ENCODE results near the gene HCN1. TPM values are rescaled to one million over a fixed set of nuclear protein-coding genes. Genes with fewer than 3 reads are reported as not detected.
A peak's percentile ranks its signal among the peaks of the same experiment; 100 is the strongest.

The HCN1 gene
- total RNA-seq, 2 donors from 2014 or later: 5.9 to 10.8 TPM

GRCh38 chr5:45411971-45412612 lies 284.1 kb downstream of the HCN1 start:
- WGBS, 2 experiments (ENCODE audit: insufficient coverage in 1 of 2, insufficient read length in 1 of 2): 84 to 86% methylated on average over 3 of the region's 3 CpGs
- Histone ChIP-seq H3K4me3 (ENCODE audit: low read length) (no peak overlapping the region), H3K36me3 (ENCODE audit: control insufficient read depth, insufficient read depth, low read length) (no peaks in the 10 kb centered on the region), H3K9ac (ENCODE audit: extremely low read depth, low read length, poor library complexity, severe bottlenecking) (no peak overlapping the region), H3K9me3 (ENCODE audit: control insufficient read depth, low read length) (no peaks in the 10 kb centered on the region), H3K4me1 (ENCODE audit: control insufficient read depth, insufficient read depth, low read length) (no peaks in the 10 kb centered on the region), H3K27me3 (ENCODE audit: control insufficient read depth, insufficient read depth, low read length, poor library complexity, severe bottlenecking) (no peaks in the 10 kb centered on the region), H3K27ac (ENCODE audit: low read depth, low read length) (no peak overlapping the region)
- H3K4me3 Mint-ChIP-seq: no peak overlapping the region
- H3K27ac Mint-ChIP-seq: no peak overlapping the region
- TF ChIP-seq, protein P1, sequence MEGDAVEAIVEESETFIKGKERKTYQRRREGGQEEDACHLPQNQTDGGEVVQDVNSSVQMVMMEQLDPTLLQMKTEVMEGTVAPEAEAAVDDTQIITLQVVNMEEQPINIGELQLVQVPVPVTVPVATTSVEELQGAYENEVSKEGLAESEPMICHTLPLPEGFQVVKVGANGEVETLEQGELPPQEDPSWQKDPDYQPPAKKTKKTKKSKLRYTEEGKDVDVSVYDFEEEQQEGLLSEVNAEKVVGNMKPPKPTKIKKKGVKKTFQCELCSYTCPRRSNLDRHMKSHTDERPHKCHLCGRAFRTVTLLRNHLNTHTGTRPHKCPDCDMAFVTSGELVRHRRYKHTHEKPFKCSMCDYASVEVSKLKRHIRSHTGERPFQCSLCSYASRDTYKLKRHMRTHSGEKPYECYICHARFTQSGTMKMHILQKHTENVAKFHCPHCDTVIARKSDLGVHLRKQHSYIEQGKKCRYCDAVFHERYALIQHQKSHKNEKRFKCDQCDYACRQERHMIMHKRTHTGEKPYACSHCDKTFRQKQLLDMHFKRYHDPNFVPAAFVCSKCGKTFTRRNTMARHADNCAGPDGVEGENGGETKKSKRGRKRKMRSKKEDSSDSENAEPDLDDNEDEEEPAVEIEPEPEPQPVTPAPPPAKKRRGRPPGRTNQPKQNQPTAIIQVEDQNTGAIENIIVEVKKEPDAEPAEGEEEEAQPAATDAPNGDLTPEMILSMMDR (conservative IDR thresholded peaks at IDR 0.05): no peak
- no peaks in the 10 kb centered on the region for H3K27me3 Mint-ChIP-seq (ENCODE audit: insufficient read depth)
- DNase-seq: no peak
- H3K9me3 Mint-ChIP-seq: no peaks in the 10 kb centered on the region
- peaks cover 14% of the 10 kb centered on the region for H3K4me1 Mint-ChIP-seq
- H3K36me3 Mint-ChIP-seq (ENCODE audit: low read depth): no peaks in the 10 kb centered on the region

- H3K27ac Mint-ChIP-seq: no peak overlapping the region
- H3K9me3 Mint-ChIP-seq: no peaks in the 10 kb centered on the region
- Histone ChIP-seq H3K9ac (ENCODE audit: extremely low read depth, low read length, poor library complexity, severe bottlenecking) (no peak overlapping the region), H3K4me1 (ENCODE audit: control insufficient read depth, insufficient read depth, low read length) (no peaks in the 10 kb centered on the region), H3K4me3 (ENCODE audit: low read length) (peak overlapping the region; percentile 2), H3K36me3 (ENCODE audit: control insufficient read depth, insufficient read depth, low read length) (no peaks in the 10 kb centered on the region), H3K27ac (ENCODE audit: low read depth, low read length) (no peak overlapping the region), H3K9me3 (ENCODE audit: control insufficient read depth, low read length) (no peaks in the 10 kb centered on the region), H3K27me3 (ENCODE audit: control insufficient read depth, insufficient read depth, low read length, poor library complexity, severe bottlenecking) (no peaks in the 10 kb centered on the region)
- H3K36me3 Mint-ChIP-seq (ENCODE audit: low read depth): no peaks in the 10 kb centered on the region
- H3K27me3 Mint-ChIP-seq (ENCODE audit: insufficient read depth): no peaks in the 10 kb centered on the region
- no peak overlapping the region for H3K4me3 Mint-ChIP-seq
- TF ChIP-seq, protein P1 (conservative IDR thresholded peaks at IDR 0.05): no peak
- 91% methylated on average over 3 of the region's 3 CpGs; no CpG with 5 or more reads in 1 of the 2 experiments for WGBS, 2 experiments (ENCODE audit: insufficient coverage in 1 of 2, insufficient read length in 1 of 2)
- H3K4me1 Mint-ChIP-seq: peaks cover 14% of the 10 kb centered on the region
- no peak for DNase-seq
Measured at GRCh38 chr5:45410304-45410995, 285.7 kb downstream of the HCN1 start.

DNA sequence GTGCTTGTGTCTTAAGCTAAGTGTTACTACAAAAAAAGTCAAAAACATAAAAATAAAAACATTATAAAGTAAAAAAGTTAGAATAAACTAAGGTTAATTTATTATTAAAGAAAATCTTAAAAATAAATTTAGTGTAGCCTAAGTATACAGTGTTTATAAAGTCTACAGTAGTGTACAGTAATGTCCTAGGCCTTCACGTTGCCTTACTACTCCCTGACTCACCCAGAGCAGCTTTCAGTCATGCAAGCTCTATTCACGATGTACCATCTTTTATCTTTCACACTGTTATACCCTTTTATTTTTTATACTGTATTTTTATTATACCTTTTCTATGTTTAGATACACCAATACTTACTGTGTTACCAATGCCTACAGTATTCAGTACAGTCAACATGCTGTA lies 288.1 kb downstream of the HCN1 start:
- no peaks in the 10 kb centered on the region for H3K9me3 Mint-ChIP-seq
- H3K4me3 Mint-ChIP-seq: no peak overlapping the region
- no peak overlapping the region for H3K4me3 ChIP-seq (ENCODE audit: low read length)
- TF ChIP-seq, protein P1 (conservative IDR thresholded peaks at IDR 0.05): no peak
- no peak for DNase-seq
- no peaks in the 10 kb centered on the region for H3K27me3 Mint-ChIP-seq (ENCODE audit: insufficient read depth)
- no peak overlapping the region for H3K27ac ChIP-seq (ENCODE audit: low read depth, low read length)
- no peaks in the 10 kb centered on the region for H3K9me3 ChIP-seq (ENCODE audit: control insufficient read depth, low read length)
- no peak overlapping the region for H3K27ac Mint-ChIP-seq
- H3K27me3 ChIP-seq (ENCODE audit: control insufficient read depth, insufficient read depth, low read length, poor library complexity, severe bottlenecking): no peaks in the 10 kb centered on the region
- 93 to 100% methylated on average over 1 to 2 of the region's 2 CpGs for WGBS, 2 experiments (ENCODE audit: insufficient coverage in 1 of 2, insufficient read length in 1 of 2)
- H3K9ac ChIP-seq (ENCODE audit: extremely low read depth, low read length, poor library complexity, severe bottlenecking): no peak overlapping the region
- H3K4me1 ChIP-seq (ENCODE audit: control insufficient read depth, insufficient read depth, low read length): peaks cover 2% of the 10 kb centered on the region
- H3K36me3 ChIP-seq (ENCODE audit: control insufficient read depth, insufficient read depth, low read length): no peaks in the 10 kb centered on the region
- no peaks in the 10 kb centered on the region for H3K36me3 Mint-ChIP-seq (ENCODE audit: low read depth)
- H3K4me1 Mint-ChIP-seq: peaks cover 21% of the 10 kb centered on the region
